GM21529 (cell line): ENCODE measurements around the gene TPRX1.
"Not testable (repeated sequence)": the region's sequence is repeated elsewhere in the genome, so short reads cannot be mapped to it uniquely, and the experiment has no call there.

Experiments used
- ATAC-seq: cut with Tn5 transposase; IDR thresholded peaks from one replicate; pipeline ENCODE4 v1.9.1; 2021; ENCODE audit not compliant: unreplicated experiment

TPRX1 gene

GRCh38 chr19:47804451-47804850 is at the start of gene TPRX1:
TPRX1 (minus strand) TSS chr19:47804551; CDS start chr19:47804539, 12 bp downstream.
- not testable (repeated sequence) for ATAC-seq

- ATAC-seq = no peak
Observed at GRCh38 chr19:47853003-47853402, 48.7 kb upstream of the TPRX1 start.

GRCh38 chr19:47848823-47849473 is 44.6 kb upstream of the TPRX1 start:
- ATAC-seq = no peak

GRCh38 chr19:47848425-47848822 is 44.1 kb upstream of the TPRX1 start:
- ATAC-seq = no peak

- no peak for ATAC-seq
Observed at GRCh38 chr19:47842941-47843340, 38.6 kb upstream of the TPRX1 start.

GRCh38 chr19:47839913-47840312 is 35.6 kb upstream of the TPRX1 start:
- no peak for ATAC-seq

GRCh38 chr19:47839411-47839810 is 35.1 kb upstream of the TPRX1 start:
- ATAC-seq = no peak

GRCh38 chr19:47836038-47836437 is 31.7 kb upstream of the TPRX1 start:
- ATAC-seq = no peak

- no peak for ATAC-seq
Observed at GRCh38 chr19:47832723-47833122, 28.4 kb upstream of the TPRX1 start.

- ATAC-seq = no peak
Observed at GRCh38 chr19:47826800-47827199, 22.4 kb upstream of the TPRX1 start.

- no peak for ATAC-seq
Observed at GRCh38 chr19:47824396-47824795, 20.0 kb upstream of the TPRX1 start.

- no peak for ATAC-seq
Observed at GRCh38 chr19:47821460-47822020, 17.2 kb upstream of the TPRX1 start, which contains the start of gene CRX. CRX (plus strand) TSS chr19:47821937; CDS start chr19:47834444, 12,507 bp downstream.

- no peak for ATAC-seq
Observed at GRCh38 chr19:47820410-47820809, 16.1 kb upstream of the TPRX1 start.

GRCh38 chr19:47819858-47820257 is 15.5 kb upstream of the TPRX1 start:
- ATAC-seq = no peak

GRCh38 chr19:47818221-47818620 is 13.9 kb upstream of the TPRX1 start:
- ATAC-seq = not testable (repeated sequence)

GRCh38 chr19:47816270-47816669 is 11.9 kb upstream of the TPRX1 start:
- not testable (repeated sequence) for ATAC-seq

- ATAC-seq = no peak
Observed at GRCh38 chr19:47813995-47814328, 9.6 kb upstream of the TPRX1 start.

- no peak for ATAC-seq
Observed at GRCh38 chr19:47813304-47813994, 9.1 kb upstream of the TPRX1 start.

- no peak for ATAC-seq
Observed at GRCh38 chr19:47806435-47806834, 2.1 kb upstream of the TPRX1 start.

- ATAC-seq = no peak
Observed at GRCh38 chr19:47805313-47805712, 962 bp upstream of the TPRX1 start.

GRCh38 chr19:47803671-47804070 is 680 bp downstream of the TPRX1 start:
- ATAC-seq = not testable (repeated sequence)

GRCh38 chr19:47803148-47803547 is 1.2 kb downstream of the TPRX1 start:
- not testable (repeated sequence) for ATAC-seq
